CD4-positive, alpha-beta memory T cell (primary cell): Measurements from ENCODE around the gene NUCKS1. TPM values are rescaled to one million over a fixed set of nuclear protein-coding genes. Genes with fewer than 3 reads are reported as not detected.
A peak's percentile ranks its signal among the peaks of the same experiment; 100 is the strongest.

Experiments
- CTCF ChIA-PET: fragments of 350-600 bp; sonication (Branson Sonifier 250); formaldehyde crosslinking; loops from one replicate; lab custom pipeline; 2021; ENCODE audit warnings: inconsistent platforms; ENCODE audit not compliant: partially characterized antibody; lab: Charles Lee
- POLR2A ChIA-PET: fragments of 350-600 bp; sonication (Branson Sonifier 250); formaldehyde crosslinking; loops from one replicate; lab custom pipeline; 2021; ENCODE audit not compliant: partially characterized antibody; lab: Charles Lee
- DNase-seq, 5 donors: peaks; one replicate each; pipeline versions ENCODE4 v3.0.0 to v3.0.0-alpha.2; 2020 to 2022; ENCODE audit warnings: mixed read lengths in 1 of 5
- H3K27ac ChIP-seq: one replicate; pipeline ENCODE4 v1.7.0; 2013; ENCODE audit warnings: low read depth, low read length
- H3K27me3 ChIP-seq: 2 replicates; pipeline ENCODE4 v1.7.0; 2013; ENCODE audit warnings: mild to moderate bottlenecking, low read length, moderate library complexity; ENCODE audit not compliant: insufficient read depth
- H3K36me3 ChIP-seq: 2 replicates; pipeline ENCODE4 v1.7.0; 2013; ENCODE audit warnings: mild to moderate bottlenecking, low read length, moderate library complexity; ENCODE audit not compliant: insufficient read depth
- H3K4me1 ChIP-seq: 2 replicates; pipeline ENCODE4 v1.7.0; 2013; ENCODE audit warnings: mild to moderate bottlenecking, low read length, moderate library complexity; ENCODE audit not compliant: insufficient read depth
- H3K4me3 ChIP-seq, 2 donors: one replicate each; pipeline ENCODE4 v1.7.0; 2013; ENCODE audit warnings: low read length in 2 of 2, mild to moderate bottlenecking in 1 of 2
- H3K9me3 ChIP-seq, 2 donors: one replicate each; pipeline ENCODE4 v1.7.0; 2013; ENCODE audit warnings: low read length in 2 of 2, control low read depth in 1 of 2; ENCODE audit not compliant: control insufficient read depth in 1 of 2
- H3K27ac Mint-ChIP-seq, 7 donors: one replicate each; pipeline ENCODE4 v1.8.0; 2020 to 2021; ENCODE audit warnings: mixed read lengths in 7 of 7, mild to moderate bottlenecking in 6 of 7, inconsistent platforms in 3 of 7, moderate library complexity in 3 of 7
- H3K27me3 Mint-ChIP-seq, 2 donors: one replicate each; pipeline ENCODE4 v1.8.0; 2020 to 2021; ENCODE audit warnings: mixed read lengths in 2 of 2
- H3K36me3 Mint-ChIP-seq, 2 donors: one replicate each; pipeline ENCODE4 v1.8.0; 2020 to 2021; ENCODE audit warnings: mixed read lengths in 2 of 2, inconsistent platforms in 1 of 2, mild to moderate bottlenecking in 1 of 2
- H3K4me1 Mint-ChIP-seq, 4 donors: one replicate each; pipeline ENCODE4 v1.8.0; 2020 to 2021; ENCODE audit warnings: mixed read lengths in 4 of 4, mild to moderate bottlenecking in 1 of 4
- H3K4me3 Mint-ChIP-seq, 8 donors: one replicate each; pipeline ENCODE4 v1.8.0; 2020 to 2021; ENCODE audit warnings: mixed read lengths in 8 of 8, mild to moderate bottlenecking in 7 of 8, moderate library complexity in 6 of 8, inconsistent platforms in 3 of 8
- H3K9me3 Mint-ChIP-seq, 8 donors: one replicate each; pipeline ENCODE4 v1.8.0; 2020 to 2021; ENCODE audit warnings: mixed read lengths in 8 of 8, mild to moderate bottlenecking in 5 of 8, inconsistent platforms in 3 of 8, moderate library complexity in 1 of 8
- intact Hi-C: fragments of 100-400 bp; cut with micrococcal nuclease; formaldehyde crosslinking; loops from one replicate; pipeline ENCODE4 v1.15.1; 2023
- polyA plus RNA-seq, 2 donors: library from polyadenylated mRNA; unstranded; fragments of 300-500 nt; fragmentation: Illumina TruSeq; gene quantifications; one replicate each; pipeline ENCODE4 v1.2.3, GENCODE V29; 2021
- total RNA-seq, 2 experiments: library from RNA; stranded (reverse); gene quantifications; one replicate each; pipeline ENCODE4 v1.2.3, GENCODE V29; 2021

NUCKS1 gene
- total and polyA plus RNA-seq, 4 experiments from 2014 or later, result 9.0 to 117 (median 62.2) TPM

- no peak overlapping the region for H3K27ac ChIP-seq
- no peaks in the 10 kb centered on the region for H3K27me3 ChIP-seq
- no peaks in the 10 kb centered on the region for H3K9me3 Mint-ChIP-seq
- no peaks in the 10 kb centered on the region for H3K36me3 ChIP-seq
- peak overlapping the region in 1 of 8 donors; percentile 17 for H3K4me3 Mint-ChIP-seq
- DNase-seq, result no peak
- no peak overlapping the region for H3K4me3 ChIP-seq
- peaks cover 34 to 52% (median 42%) of the 10 kb centered on the region in 4 donors for H3K4me1 Mint-ChIP-seq
- no peaks in the 10 kb centered on the region for H3K9me3 ChIP-seq
- H3K27me3 Mint-ChIP-seq, result no peaks in the 10 kb centered on the region
- peaks cover 4 to 14% of the 10 kb centered on the region in 2 donors for H3K36me3 Mint-ChIP-seq
- peaks cover 24% of the 10 kb centered on the region for H3K4me1 ChIP-seq
- ChIA-PET POLR2A (interaction anchor here (0.6 to 3.6 kb wide), 4 partner anchors 10 to 475 kb away, joined by 3 to 27 read pairs (median 3); partner anchors contain the start of gene NUCKS1), CTCF (interaction anchor here (0.7 to 0.8 kb wide), 2 partner anchors 10 to 81 kb away, joined by 3 to 4 read pairs; no protein-coding TSS in a partner anchor)
- H3K27ac Mint-ChIP-seq, result peak overlapping the region in 2 of 7 donors; percentile 30 to 57
- intact Hi-C loops, result loop anchor here (5.0 kb wide), 1 partner anchor 33 kb away; no protein-coding TSS in a partner anchor
Observed at GRCh38 chr1:205739348-205740160, 10.4 kb downstream of the NUCKS1 start.

- no peak for DNase-seq
- intact Hi-C loops, result loop anchor here (2.0 to 5.0 kb wide), 2 partner anchors 14 to 37 kb away; no protein-coding TSS in a partner anchor
- Mint-ChIP-seq H3K36me3 (peaks cover 6 to 23% of the 10 kb centered on the region in 2 donors), H3K27ac (peak overlapping the region in 4 of 7 donors; percentile 2 to 75 (median 36)), H3K27me3 (no peaks in the 10 kb centered on the region), H3K4me1 (peaks cover 29 to 55% (median 42%) of the 10 kb centered on the region in 4 donors), H3K9me3 (no peaks in the 10 kb centered on the region), H3K4me3 (no peak overlapping the region)
- Histone ChIP-seq H3K9me3 (no peaks in the 10 kb centered on the region), H3K27me3 (no peaks in the 10 kb centered on the region), H3K27ac (no peak overlapping the region), H3K36me3 (no peaks in the 10 kb centered on the region), H3K4me1 (peaks cover 29% of the 10 kb centered on the region), H3K4me3 (no peak overlapping the region)
- ChIA-PET CTCF (no interaction called here), POLR2A (interaction anchor here (0.7 to 1.5 kb wide), 2 partner anchors 11 to 40 kb away, joined by 3 to 5 read pairs; partner anchors contain the start of gene RAB29)
Observed at GRCh38 chr1:205735218-205735617, 14.8 kb downstream of the NUCKS1 start.

GRCh38 chr1:205733438-205734175 is 16.4 kb downstream of the NUCKS1 start:
- ChIA-PET CTCF (interaction anchor here (1.5 to 2.7 kb wide), 4 partner anchors 8 to 58 kb away, joined by 4 to 11 read pairs (median 6); no protein-coding TSS in a partner anchor), POLR2A (interaction anchor here (1.0 to 1.8 kb wide), 3 partner anchors 12 to 16 kb away, joined by 3 to 10 read pairs (median 4); partner anchors contain the start of gene NUCKS1)
- Histone ChIP-seq H3K27ac (no peak overlapping the region), H3K9me3 (no peaks in the 10 kb centered on the region), H3K4me1 (peaks cover 29% of the 10 kb centered on the region), H3K4me3 (no peak overlapping the region), H3K36me3 (no peaks in the 10 kb centered on the region), H3K27me3 (no peaks in the 10 kb centered on the region)
- Mint-ChIP-seq H3K9me3 (no peaks in the 10 kb centered on the region), H3K36me3 (peaks cover 6 to 28% of the 10 kb centered on the region in 2 donors), H3K4me1 (peaks cover 24 to 45% (median 36%) of the 10 kb centered on the region in 4 donors), H3K4me3 (no peak overlapping the region), H3K27me3 (no peaks in the 10 kb centered on the region), H3K27ac (peak overlapping the region in 4 of 7 donors; percentile 1 to 75 (median 28))
- intact Hi-C loops, result loop anchor here (2.0 kb wide), 1 partner anchor 15 kb away; no protein-coding TSS in a partner anchor
- DNase-seq, result no peak

DNA sequence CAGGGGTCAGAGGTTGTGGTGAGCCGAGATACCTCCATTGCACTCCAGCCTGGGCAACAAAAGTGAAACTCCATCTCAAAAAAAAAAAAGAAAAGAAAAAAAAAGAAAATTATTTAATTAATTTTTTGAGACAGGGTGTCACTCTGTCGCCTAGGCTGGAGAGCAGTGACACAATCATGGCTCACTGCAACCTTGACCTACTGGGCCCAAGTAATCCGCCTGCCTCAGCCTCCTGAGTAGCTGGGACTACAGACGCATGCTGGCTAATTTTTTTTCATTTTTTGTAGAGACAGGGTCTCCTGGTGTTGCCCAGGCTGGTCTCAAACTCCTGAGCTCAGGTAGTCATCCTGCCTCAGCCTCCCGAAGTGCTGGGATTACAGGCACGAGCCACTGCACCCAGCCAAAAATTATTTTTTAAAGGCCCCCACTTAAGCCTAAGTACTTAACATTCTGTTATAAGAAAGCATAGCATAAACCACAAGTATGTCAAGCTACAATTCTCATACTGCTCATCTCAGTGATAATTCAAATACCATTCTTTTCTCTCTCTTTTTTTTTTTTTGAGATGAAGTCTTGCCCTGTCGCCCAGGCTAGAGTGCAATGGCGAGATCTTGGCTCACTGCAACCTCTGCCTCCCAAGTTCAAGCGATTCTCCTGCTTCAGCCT is 19.9 kb downstream of the NUCKS1 start:
- Mint-ChIP-seq H3K4me1 (peaks cover 17 to 49% (median 32%) of the 10 kb centered on the region in 4 donors), H3K27ac (peak overlapping the region in 3 of 7 donors; percentile 2 to 46 (median 13)), H3K36me3 (peaks cover 15 to 49% of the 10 kb centered on the region in 2 donors), H3K27me3 (no peaks in the 10 kb centered on the region), H3K4me3 (no peak overlapping the region), H3K9me3 (no peaks in the 10 kb centered on the region)
- CTCF ChIA-PET, result interaction anchor here (1.3 to 10.9 kb wide), 3 partner anchors 15 to 71 kb away, joined by 3 to 79 read pairs (median 5); no protein-coding TSS in a partner anchor
- H3K36me3 ChIP-seq, result peaks cover 18% of the 10 kb centered on the region
- H3K9me3 ChIP-seq, result no peaks in the 10 kb centered on the region
- H3K4me3 ChIP-seq, result no peak overlapping the region
- DNase-seq, result no peak
- POLR2A ChIA-PET, result interaction anchor here (1.0 kb wide), 1 partner anchor 83 kb away, joined by 3 read pairs; the partner anchor contains the start of gene SLC41A1
- no peaks in the 10 kb centered on the region for H3K27me3 ChIP-seq
- intact Hi-C loops, result no loop called here
- peaks cover 17% of the 10 kb centered on the region for H3K4me1 ChIP-seq
- H3K27ac ChIP-seq, result no peak overlapping the region

- Mint-ChIP-seq H3K36me3 (peaks cover 31 to 61% of the 10 kb centered on the region in 2 donors), H3K9me3 (no peaks in the 10 kb centered on the region), H3K27me3 (no peaks in the 10 kb centered on the region), H3K27ac (peak overlapping the region in 3 of 7 donors; percentile 6 to 48 (median 8)), H3K4me3 (no peak overlapping the region), H3K4me1 (peaks cover 9 to 35% (median 22%) of the 10 kb centered on the region in 4 donors)
- DNase-seq, result no peak
- H3K9me3 ChIP-seq, result no peaks in the 10 kb centered on the region
- H3K4me1 ChIP-seq, result peaks cover 8% of the 10 kb centered on the region
- no peak overlapping the region for H3K4me3 ChIP-seq
- intact Hi-C loops, result no loop called here
- no peaks in the 10 kb centered on the region for H3K27me3 ChIP-seq
- ChIA-PET POLR2A (interaction anchor here (2.4 kb wide), 1 partner anchor 23 kb away, joined by 4 read pairs; the partner anchor contains the start of gene NUCKS1), CTCF (interaction anchor here (10.9 kb wide), 1 partner anchor 16 kb away, joined by 79 read pairs; no protein-coding TSS in a partner anchor)
- peaks cover 18% of the 10 kb centered on the region for H3K36me3 ChIP-seq
- H3K27ac ChIP-seq, result no peak overlapping the region
Observed at GRCh38 chr1:205726619-205727125, 23.3 kb downstream of the NUCKS1 start.

GRCh38 chr1:205725514-205725913 is 24.5 kb downstream of the NUCKS1 start:
- intact Hi-C loops, result no loop called here
- H3K36me3 ChIP-seq, result peaks cover 26% of the 10 kb centered on the region
- Mint-ChIP-seq H3K4me3 (no peak overlapping the region), H3K9me3 (no peaks in the 10 kb centered on the region), H3K27me3 (no peaks in the 10 kb centered on the region), H3K4me1 (peaks cover 7 to 26% (median 17%) of the 10 kb centered on the region in 4 donors), H3K27ac (peak overlapping the region in 1 of 7 donors; percentile 18), H3K36me3 (peaks cover 38 to 60% of the 10 kb centered on the region in 2 donors)
- POLR2A ChIA-PET, result interaction anchor here (1.1 to 2.4 kb wide), 2 partner anchors 14 to 24 kb away, joined by 4 read pairs; partner anchors contain the start of gene NUCKS1
- CTCF ChIA-PET, result interaction anchor here (0.6 to 10.9 kb wide), 4 partner anchors 12 to 128 kb away, joined by 3 to 79 read pairs (median 6); no protein-coding TSS in a partner anchor
- no peak overlapping the region for H3K27ac ChIP-seq
- peaks cover 1% of the 10 kb centered on the region for H3K4me1 ChIP-seq
- DNase-seq, result no peak
- no peak overlapping the region for H3K4me3 ChIP-seq
- H3K9me3 ChIP-seq, result no peaks in the 10 kb centered on the region
- H3K27me3 ChIP-seq, result no peaks in the 10 kb centered on the region
